Body of pancreas (tissue), 4 donors: ENCODE data around the gene ITPR2.

Experiments
- POLR2A ChIP-seq, 3 donors: fragments of 450-650 bp; IDR thresholded peaks; one replicate each; pipeline ENCODE4 v1.6.1; 2016; ENCODE audit warnings: antibody characterized with exemption in 3 of 3, mild to moderate bottlenecking in 2 of 3
- TF ChIP-seq, protein P1 (sequence below), 7 experiments: fragments of 450-650 bp in 4 of 7; fragments of 200-600 bp in 3 of 7; sonication (generic) in 3 of 7; IDR thresholded peaks; one replicate each; pipeline ENCODE4 v1.5.1; 2016 to 2019; ENCODE audit warnings: antibody characterized with exemption in 7 of 7

DNA sequence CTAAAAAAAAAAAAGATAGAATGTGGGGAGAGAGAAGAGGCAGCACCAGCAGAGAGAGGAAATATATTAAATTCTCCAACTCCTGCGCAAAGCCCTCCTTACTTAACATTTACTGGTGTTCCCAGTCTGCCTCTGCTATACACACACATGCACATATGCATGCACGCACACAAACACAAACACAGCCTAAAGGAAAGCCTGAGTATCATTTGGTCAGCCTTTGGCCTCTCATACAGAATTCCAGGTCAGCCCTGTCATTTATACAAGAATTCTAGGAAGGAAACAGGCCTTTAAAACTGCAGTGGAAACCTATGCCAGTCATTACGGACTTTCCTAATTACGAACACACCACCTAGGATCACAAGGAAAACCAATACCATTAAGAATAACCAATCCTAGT is 269.4 kb downstream of the ITPR2 start:
- TF ChIP-seq, protein P1, sequence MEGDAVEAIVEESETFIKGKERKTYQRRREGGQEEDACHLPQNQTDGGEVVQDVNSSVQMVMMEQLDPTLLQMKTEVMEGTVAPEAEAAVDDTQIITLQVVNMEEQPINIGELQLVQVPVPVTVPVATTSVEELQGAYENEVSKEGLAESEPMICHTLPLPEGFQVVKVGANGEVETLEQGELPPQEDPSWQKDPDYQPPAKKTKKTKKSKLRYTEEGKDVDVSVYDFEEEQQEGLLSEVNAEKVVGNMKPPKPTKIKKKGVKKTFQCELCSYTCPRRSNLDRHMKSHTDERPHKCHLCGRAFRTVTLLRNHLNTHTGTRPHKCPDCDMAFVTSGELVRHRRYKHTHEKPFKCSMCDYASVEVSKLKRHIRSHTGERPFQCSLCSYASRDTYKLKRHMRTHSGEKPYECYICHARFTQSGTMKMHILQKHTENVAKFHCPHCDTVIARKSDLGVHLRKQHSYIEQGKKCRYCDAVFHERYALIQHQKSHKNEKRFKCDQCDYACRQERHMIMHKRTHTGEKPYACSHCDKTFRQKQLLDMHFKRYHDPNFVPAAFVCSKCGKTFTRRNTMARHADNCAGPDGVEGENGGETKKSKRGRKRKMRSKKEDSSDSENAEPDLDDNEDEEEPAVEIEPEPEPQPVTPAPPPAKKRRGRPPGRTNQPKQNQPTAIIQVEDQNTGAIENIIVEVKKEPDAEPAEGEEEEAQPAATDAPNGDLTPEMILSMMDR (IDR thresholded peaks at IDR 0.05), result no peak
- no peak for TF ChIP-seq POLR2A (IDR thresholded peaks at IDR 0.05)
